Smooth muscle cell (in vitro differentiated cells): Measurements from ENCODE around the gene SWI5. TPM values are rescaled to one million over a fixed set of nuclear protein-coding genes. Genes with fewer than 3 reads are reported as not detected.

Experiments
- DNase-seq: peaks from one replicate; lab custom pipeline; 2025; ENCODE audit not compliant: unreplicated experiment; lab: John Stamatoyannopoulos, UW
- H2AFZ ChIP-seq: fragments of 200-600 bp; sonication (generic); 2 replicates; pipeline ENCODE4 v1.6.0; 2016; ENCODE audit warnings: antibody characterized with exemption, low read depth, mild to moderate bottlenecking
- H3F3A ChIP-seq: fragments of 200-600 bp; sonication (generic); 2 replicates; pipeline ENCODE4 v1.6.0; 2017; ENCODE audit warnings: antibody characterized with exemption, low read depth
- H3K27ac ChIP-seq: fragments of 200-600 bp; sonication (generic); 2 replicates; pipeline ENCODE4 v1.5.1; 2016; ENCODE audit warnings: low read depth, mild to moderate bottlenecking
- H3K27me3 ChIP-seq: fragments of 200-600 bp; sonication (generic); 2 replicates; pipeline ENCODE4 v1.6.1; 2016; ENCODE audit warnings: low read depth, mild to moderate bottlenecking
- H3K36me3 ChIP-seq: fragments of 200-600 bp; sonication (generic); 2 replicates; pipeline ENCODE4 v1.5.1; 2016; ENCODE audit warnings: low read depth
- H3K4me1 ChIP-seq: fragments of 200-600 bp; sonication (generic); 2 replicates; pipeline ENCODE4 v1.5.1; 2016; ENCODE audit warnings: low read depth
- H3K4me2 ChIP-seq: fragments of 200-600 bp; sonication (generic); 2 replicates; pipeline ENCODE4 v1.6.0; 2016; ENCODE audit warnings: mild to moderate bottlenecking
- H3K4me3 ChIP-seq: fragments of 200-600 bp; sonication (generic); 2 replicates; pipeline ENCODE4 v1.5.1; 2016; ENCODE audit warnings: mild to moderate bottlenecking
- H3K79me2 ChIP-seq: fragments of 200-600 bp; sonication (generic); 2 replicates; pipeline ENCODE4 v1.6.0; 2016; ENCODE audit warnings: low read depth, mild to moderate bottlenecking
- H3K9ac ChIP-seq: fragments of 200-600 bp; sonication (generic); 2 replicates; pipeline ENCODE4 v1.6.0; 2016; ENCODE audit warnings: low read depth
- H3K9me3 ChIP-seq: fragments of 200-600 bp; sonication (generic); replicated peaks from 2 replicates; pipeline ENCODE4 v1.5.1; 2016; ENCODE audit warnings: low read depth
- H4K20me1 ChIP-seq: fragments of 200-600 bp; sonication (generic); 2 replicates; pipeline ENCODE4 v1.6.0; 2016; ENCODE audit warnings: low read depth
- WGBS: methylation state at CpG from one replicate; pipeline ENCODE4 v1.1.7; 2016; ENCODE audit warnings: low lambda C conversion rate; 5-methylcytosine and 5-hydroxymethylcytosine counted together
- polyA plus RNA-seq: library from polyadenylated mRNA; unstranded; fragments of >200 nt; fragmentation: Nextera tagmentation; extraction: Ambion mirVana; gene quantifications from 2 replicates; pipeline ENCODE4 v1.2.1, GENCODE V29; 2016
- total RNA-seq: library from RNA; depleted of rRNA; stranded (reverse); fragments of >200 nt; gene quantifications from 2 replicates; pipeline ENCODE4 v1.2.3, GENCODE V29; 2014
- TF ChIP-seq, protein P1 (sequence below): fragments of 200-600 bp; sonication (generic); IDR thresholded peaks from 2 replicates; pipeline ENCODE4 v1.5.1; 2017; ENCODE audit warnings: borderline replicate concordance, mild to moderate bottlenecking, antibody characterized with exemption; ENCODE audit not compliant: insufficient read depth, poor library complexity, severe bottlenecking

Gene SWI5
- total and polyA plus RNA-seq, 2 experiments from 2014 or later = 47.1 to 77.2 TPM

DNA sequence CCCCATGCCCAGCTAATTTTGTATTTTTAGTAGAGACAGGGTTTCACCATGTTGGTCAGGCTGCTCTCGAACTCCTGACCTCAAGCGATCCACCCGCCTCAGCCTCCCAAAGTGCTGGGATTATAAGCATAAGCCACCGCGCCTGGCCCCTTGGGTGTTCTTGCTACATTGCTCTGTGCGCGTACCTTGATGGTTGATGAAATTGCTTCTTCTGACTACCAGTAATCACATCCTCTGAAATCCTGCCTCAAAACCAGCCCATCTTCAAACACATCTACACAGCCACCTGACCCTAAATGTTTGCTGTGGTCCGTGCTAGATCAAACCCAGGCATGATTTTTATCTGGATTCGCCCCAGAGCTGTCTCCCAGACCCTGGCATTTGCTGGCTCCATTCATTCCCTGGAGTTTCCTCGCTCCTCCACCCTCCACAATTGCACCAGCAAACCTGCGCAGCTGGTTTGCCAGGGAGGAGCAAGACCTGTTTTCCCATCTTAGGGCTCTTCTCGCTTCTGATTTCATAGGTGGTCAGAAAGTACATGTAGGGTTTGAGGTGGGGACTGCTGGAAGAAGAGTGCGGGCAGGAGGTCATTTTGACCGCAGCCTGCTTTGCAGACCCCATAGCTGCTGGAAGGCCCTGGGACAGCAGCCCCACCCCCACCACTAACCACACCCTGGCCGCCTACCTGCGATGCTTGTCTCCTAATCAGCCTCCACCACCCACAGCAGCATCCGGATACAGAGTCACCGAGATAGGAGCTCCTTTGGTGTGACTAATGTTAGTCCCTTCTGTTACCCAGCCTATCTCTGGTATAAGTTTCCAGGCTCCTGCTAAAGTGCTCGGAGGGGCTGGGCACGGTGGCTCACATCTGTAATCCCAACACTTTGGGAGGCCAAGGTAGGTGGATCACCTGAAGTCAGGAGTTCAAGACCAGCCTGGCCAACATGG, 22.7 kb downstream of the SWI5 start:
- 75% methylated on average over 20 of the region's 20 CpGs for WGBS
- Histone ChIP-seq H3K9me3 (no peaks in the 10 kb centered on the region), H3K4me3 (no peak overlapping the region), H2AFZ (no peak overlapping the region), H3F3A (peaks cover 1% of the 10 kb centered on the region), H3K4me2 (no peak overlapping the region), H3K9ac (no peak overlapping the region), H4K20me1 (no peaks in the 10 kb centered on the region), H3K4me1 (no peaks in the 10 kb centered on the region), H3K27me3 (no peaks in the 10 kb centered on the region), H3K79me2 (no peaks in the 10 kb centered on the region), H3K36me3 (no peaks in the 10 kb centered on the region), H3K27ac (no peak overlapping the region)
- DNase-seq = no peak
- TF ChIP-seq, protein P1, sequence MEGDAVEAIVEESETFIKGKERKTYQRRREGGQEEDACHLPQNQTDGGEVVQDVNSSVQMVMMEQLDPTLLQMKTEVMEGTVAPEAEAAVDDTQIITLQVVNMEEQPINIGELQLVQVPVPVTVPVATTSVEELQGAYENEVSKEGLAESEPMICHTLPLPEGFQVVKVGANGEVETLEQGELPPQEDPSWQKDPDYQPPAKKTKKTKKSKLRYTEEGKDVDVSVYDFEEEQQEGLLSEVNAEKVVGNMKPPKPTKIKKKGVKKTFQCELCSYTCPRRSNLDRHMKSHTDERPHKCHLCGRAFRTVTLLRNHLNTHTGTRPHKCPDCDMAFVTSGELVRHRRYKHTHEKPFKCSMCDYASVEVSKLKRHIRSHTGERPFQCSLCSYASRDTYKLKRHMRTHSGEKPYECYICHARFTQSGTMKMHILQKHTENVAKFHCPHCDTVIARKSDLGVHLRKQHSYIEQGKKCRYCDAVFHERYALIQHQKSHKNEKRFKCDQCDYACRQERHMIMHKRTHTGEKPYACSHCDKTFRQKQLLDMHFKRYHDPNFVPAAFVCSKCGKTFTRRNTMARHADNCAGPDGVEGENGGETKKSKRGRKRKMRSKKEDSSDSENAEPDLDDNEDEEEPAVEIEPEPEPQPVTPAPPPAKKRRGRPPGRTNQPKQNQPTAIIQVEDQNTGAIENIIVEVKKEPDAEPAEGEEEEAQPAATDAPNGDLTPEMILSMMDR = no peak

DNA sequence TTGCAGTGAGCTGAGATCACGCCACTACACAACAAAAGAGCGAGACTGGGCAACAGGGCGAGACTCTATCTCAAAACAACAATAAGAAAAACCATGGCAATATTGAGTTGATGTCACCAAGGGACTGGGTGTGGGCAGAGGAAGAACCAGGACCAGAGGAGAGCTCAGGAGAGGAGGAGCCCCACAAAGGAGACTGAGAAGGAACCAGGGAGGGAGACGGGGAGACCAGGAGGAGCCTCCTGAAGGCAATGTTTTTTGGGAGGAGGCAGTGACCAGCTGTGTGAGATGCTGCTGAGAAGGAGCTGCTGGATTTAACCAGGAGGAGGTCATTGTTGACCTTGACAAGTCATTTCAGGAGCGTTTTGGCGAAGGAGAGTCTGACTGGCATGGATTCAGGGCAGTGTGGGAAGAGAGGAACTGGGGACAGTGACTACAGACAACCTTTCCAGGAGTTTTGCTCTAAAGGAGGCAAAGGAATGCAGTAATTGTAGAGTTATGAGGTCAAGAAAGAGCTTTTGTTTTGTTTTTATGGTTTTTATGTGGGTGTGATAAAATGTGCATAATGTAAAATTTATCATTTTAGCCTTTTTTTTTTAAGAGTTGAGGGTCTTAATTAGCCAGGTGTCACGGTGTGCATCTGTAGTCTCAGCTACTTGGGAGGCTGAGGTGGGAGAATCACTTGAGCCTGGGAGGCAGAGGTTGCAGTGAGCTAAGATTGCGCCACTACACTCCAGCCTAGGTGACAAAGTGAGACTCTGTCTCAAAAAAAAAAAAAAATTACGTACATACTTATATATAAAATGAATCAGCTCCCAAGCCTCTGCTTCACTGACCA, 28.3 kb downstream of the SWI5 start:
- Histone ChIP-seq H3K27me3 (no peaks in the 10 kb centered on the region), H3K4me2 (no peak overlapping the region), H3K4me1 (peaks cover 3% of the 10 kb centered on the region), H4K20me1 (peaks cover 3% of the 10 kb centered on the region), H2AFZ (no peak overlapping the region), H3K9ac (no peak overlapping the region), H3K36me3 (no peaks in the 10 kb centered on the region), H3K9me3 (no peaks in the 10 kb centered on the region), H3K27ac (no peak overlapping the region), H3F3A (peaks cover 13% of the 10 kb centered on the region), H3K4me3 (no peak overlapping the region), H3K79me2 (no peaks in the 10 kb centered on the region)
- TF ChIP-seq, protein P1 = no peak
- 93% methylated on average over 9 of the region's 9 CpGs for WGBS
- DNase-seq = no peak

DNA sequence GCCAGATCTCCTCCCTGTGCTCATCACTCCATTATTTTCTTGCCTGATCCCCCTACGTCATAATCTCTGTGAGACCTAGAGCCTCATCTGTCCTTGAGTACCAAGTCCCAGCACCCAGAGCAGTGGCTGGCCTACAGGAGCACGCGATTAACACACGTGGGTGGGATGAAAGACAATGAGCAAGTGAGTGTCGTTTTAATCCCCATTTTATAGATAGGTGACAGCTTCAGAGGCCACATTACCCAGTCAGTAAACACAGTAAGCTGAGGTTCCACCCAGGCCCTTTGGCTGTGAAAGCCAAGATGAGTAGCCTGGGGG, 28.9 kb downstream of the SWI5 start:
- no peak overlapping the region for H2AFZ ChIP-seq
- no peak for DNase-seq
- WGBS = 63% methylated on average over 5 of the region's 5 CpGs

More for the DNA sequence above, 28.9 kb downstream of the SWI5 start:
- Histone ChIP-seq H3K4me2 (no peak overlapping the region), H3K4me1 (peaks cover 3% of the 10 kb centered on the region), H3K27me3 (no peaks in the 10 kb centered on the region), H3F3A (peaks cover 13% of the 10 kb centered on the region), H3K9ac (no peak overlapping the region), H3K79me2 (no peaks in the 10 kb centered on the region), H4K20me1 (peaks cover 3% of the 10 kb centered on the region), H3K36me3 (no peaks in the 10 kb centered on the region), H3K27ac (no peak overlapping the region), H3K4me3 (no peak overlapping the region), H3K9me3 (no peaks in the 10 kb centered on the region)
- TF ChIP-seq, protein P1 = no peak
